GM21360 (cell line): ENCODE measurements around the gene CCDC18.
"Not testable (repeated sequence)": the region's sequence is repeated elsewhere in the genome, so short reads cannot be mapped to it uniquely, and the experiment has no call there.

Source experiments
- ATAC-seq: cut with Tn5 transposase; IDR thresholded peaks from one replicate; pipeline ENCODE4 v1.9.1; 2021; ENCODE audit warnings: mild to moderate bottlenecking, moderate library complexity; ENCODE audit not compliant: unreplicated experiment

CCDC18 gene

DNA sequence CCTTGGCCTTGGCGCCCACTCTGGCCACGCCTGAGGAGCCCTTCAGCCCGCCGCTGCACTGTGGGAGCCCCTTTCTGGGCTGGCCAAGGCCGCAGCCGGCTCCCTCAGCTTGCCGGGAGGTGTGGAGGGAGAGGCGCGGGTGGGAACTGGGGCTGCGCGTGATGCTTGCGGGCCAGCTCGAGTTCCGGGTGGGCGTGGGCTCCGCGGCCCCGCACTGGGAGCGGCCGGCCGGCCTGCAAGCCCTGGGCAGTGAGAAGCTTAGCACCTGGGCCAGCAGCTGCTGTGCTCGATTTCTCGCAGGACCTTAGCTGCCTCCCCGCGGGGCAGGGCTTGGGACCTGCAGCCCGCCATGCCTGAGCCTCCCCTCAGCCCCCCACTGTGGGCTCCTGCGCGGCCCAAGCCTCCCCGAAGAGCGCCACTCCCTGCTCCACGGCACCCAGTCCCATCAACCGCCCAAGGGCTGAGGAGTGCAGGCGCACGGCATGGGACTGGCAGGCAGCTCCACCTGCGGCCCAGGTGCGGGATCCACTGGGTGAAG is 10.3 kb upstream of the CCDC18 start:
- not testable (repeated sequence) for ATAC-seq

DNA sequence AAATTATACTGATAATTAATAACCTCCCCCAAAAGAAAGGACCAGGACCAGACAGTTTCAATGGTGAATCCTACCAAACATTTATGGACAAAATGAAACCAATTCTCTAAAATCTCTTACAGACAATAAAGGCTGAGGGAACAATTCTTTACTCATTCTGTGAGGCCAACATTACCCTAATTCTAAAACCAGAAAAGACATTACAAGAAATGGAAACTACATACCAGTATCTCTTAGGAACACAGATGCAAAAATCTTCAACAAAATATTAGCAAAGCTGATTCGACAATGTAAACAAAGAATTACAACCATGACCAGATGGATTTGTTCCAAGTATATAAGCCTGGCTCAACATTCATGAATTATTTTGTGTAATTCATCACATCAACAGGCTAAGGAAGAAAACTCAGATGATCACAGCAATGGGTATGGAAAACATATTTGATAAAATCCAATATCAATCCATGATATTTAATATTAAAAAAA is 8.9 kb upstream of the CCDC18 start:
- ATAC-seq: no peak

GRCh38 chr1:93172778-93173177 is 7.7 kb upstream of the CCDC18 start:
- ATAC-seq: no peak

- ATAC-seq: not testable (repeated sequence)
Observed at GRCh38 chr1:93174638-93175037, 5.9 kb upstream of the CCDC18 start.

DNA sequence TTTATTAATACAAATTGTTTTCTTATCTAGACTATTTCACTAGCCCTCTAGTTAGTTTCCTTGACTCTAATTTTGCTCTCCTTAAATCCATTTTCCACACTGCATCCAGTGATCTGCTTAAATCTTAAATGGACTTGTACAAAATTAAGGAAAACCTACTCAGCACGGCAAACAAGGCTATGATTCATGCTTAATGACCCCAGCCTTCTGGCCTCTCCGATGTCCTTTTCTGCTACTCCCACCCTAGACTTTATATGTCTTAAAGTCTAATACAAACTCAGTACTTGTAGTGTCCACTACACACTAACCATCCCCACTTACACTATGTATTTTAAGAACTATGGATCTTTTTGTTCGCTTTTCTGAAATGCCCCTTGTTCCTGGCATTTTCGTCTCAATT is 2.5 kb upstream of the CCDC18 start:
- ATAC-seq: no peak

DNA sequence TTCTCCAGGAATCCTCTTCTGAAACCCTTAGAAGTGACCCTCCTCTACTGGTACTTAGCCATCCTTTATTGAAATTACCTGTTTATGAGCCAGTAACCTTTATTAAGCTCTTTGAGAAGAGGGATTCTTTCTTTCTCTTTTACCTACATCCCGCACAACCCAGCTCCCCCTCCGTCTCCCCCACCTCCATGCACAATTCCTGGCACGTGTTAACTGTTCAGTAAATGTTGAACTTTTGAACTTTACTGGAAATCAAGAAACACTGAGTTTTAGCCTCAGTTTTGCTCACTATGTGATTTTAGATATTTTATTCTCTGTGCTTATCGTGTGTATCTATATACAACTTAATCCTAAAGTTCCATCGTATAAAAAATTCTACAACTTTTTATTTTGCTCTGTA is 2.1 kb upstream of the CCDC18 start:
- no peak for ATAC-seq

- ATAC-seq: peak; percentile 86
Observed at GRCh38 chr1:93179886-93180722, 420 bp upstream of the CCDC18 start, which contains the start of gene TMED5. Gene TMED5 (minus strand): TSS chr1:93180413. CDS start chr1:93180242, 171 bp downstream.

GRCh38 chr1:93186667-93187066 is 6.1 kb downstream of the CCDC18 start:
- no peak for ATAC-seq

DNA sequence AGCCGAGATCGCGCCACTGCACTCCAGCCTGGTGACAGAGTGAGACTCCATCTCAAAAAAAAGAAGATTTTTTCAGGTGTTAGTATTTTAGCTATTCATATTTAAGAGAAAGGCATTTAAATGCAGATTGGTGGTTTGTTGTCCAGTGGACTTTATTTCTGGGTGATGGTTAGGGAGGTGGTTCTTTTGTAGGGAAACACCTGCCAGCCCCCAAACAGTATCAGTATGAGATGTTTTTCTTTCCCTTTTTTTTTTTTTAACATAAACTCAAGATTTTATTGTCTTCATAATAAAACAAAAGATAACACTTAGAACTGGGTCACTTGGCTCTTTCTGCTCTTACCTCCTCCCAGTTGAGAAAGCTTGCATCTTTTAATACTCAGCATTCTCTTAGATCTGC is 9.9 kb downstream of the CCDC18 start:
- no peak for ATAC-seq

DNA sequence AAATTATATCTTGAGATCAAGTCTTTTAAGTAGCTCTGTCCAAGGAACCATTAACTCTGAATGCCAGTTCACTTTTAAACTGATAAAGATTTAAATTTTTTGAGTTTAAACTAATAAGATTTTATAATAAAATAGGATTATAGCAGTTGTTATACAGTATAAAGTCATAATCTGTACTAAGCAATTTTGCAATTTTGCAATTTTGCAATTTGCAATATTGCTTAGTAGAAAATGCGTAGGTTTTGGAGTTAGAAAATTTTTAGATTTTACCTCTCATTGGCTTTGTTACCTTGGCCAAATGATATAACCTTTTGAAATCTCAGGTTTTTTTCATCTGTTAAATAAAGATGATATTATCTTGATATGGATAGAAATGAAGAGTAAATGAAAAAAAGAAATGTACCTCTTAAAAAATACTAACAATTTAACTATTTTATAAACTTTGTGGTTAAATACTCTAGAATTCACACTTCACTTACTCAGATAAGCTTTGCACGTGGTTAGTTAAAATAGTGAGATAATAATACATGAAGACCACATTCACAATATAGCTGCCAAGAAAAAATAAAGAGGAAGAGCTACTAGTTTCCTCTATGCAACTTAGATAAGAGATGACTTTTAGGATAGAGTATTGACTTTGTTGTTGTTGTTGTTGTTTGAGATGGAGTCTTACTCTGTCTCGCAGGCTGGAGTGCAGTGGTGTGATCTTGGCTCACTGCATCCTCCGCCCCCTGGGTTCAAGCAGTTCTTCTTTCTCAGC is 13.9 kb downstream of the CCDC18 start:
- no peak for ATAC-seq

GRCh38 chr1:93196591-93196990 is 16.1 kb downstream of the CCDC18 start:
- no peak for ATAC-seq

DNA sequence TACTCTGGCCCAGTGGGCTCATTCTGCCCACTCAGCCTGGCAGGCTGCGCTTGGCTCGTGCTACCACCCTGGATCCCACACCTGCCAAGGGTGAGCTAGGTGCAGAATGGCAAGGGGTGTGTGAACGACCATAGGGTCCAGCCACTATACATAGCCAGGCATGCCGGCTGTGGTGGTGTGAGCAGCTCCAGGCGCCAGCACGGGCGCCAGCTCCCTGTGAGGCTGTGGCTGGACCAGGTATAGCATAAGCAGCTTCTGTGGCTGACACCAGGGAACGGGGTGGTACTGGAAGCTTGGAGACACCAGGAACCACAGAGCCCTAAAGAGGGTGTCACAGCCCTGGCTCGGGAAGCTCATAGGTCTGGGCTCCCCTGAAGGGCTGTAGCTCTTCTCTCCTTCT is 18.6 kb downstream of the CCDC18 start:
- ATAC-seq: no peak

DNA sequence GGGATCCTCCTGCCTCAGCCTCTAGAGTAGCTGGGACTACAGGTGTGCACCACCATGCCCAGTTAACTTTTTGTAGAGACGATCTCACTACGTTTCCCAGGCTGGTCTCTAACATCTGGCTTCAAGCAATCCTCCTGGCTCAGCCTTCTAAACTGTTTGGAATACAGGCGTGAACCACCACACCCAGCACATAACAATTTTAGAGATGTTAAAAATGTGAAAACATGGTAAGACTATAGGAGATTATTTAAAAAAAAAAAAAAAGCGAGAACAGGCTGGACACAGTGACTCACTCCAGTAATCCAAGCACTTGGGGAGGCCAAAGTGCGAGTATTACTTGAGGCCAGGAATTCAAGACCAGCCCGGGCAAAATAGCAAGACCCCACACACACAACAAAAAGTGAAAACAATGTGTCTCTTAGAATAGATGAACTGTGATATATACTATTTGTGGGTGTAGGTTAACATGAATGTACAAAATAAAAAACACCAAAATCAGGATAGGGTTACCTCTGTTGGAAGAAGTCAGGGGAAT is 19.6 kb downstream of the CCDC18 start:
- ATAC-seq: no peak

- no peak for ATAC-seq
Observed at GRCh38 chr1:93200714-93201113, 20.2 kb downstream of the CCDC18 start.

- no peak for ATAC-seq
Observed at GRCh38 chr1:93205892-93206566, 25.5 kb downstream of the CCDC18 start.

GRCh38 chr1:93206567-93206954 is 26.0 kb downstream of the CCDC18 start:
- no peak for ATAC-seq

GRCh38 chr1:93207211-93207610 is 26.7 kb downstream of the CCDC18 start:
- no peak for ATAC-seq

DNA sequence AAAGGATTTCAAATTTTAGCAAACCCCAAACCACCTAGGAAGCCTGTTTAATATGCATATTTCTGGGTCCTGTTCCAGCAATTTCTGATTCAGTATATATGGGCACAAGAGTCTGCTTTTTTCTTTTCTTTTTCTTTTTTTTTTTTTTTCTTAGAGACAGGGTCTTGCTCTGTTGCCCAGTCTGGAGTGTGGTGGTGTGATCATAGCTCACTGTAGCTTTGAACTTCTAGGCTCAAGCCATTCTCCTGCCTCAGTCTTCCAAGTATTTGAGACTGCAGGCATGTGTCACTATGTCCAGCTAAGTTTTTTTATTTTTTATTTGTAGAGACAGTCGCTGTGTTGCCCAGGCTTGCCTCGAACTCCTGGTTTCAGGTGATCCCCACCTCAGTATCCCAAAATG is 34.8 kb downstream of the CCDC18 start:
- ATAC-seq: no peak

DNA sequence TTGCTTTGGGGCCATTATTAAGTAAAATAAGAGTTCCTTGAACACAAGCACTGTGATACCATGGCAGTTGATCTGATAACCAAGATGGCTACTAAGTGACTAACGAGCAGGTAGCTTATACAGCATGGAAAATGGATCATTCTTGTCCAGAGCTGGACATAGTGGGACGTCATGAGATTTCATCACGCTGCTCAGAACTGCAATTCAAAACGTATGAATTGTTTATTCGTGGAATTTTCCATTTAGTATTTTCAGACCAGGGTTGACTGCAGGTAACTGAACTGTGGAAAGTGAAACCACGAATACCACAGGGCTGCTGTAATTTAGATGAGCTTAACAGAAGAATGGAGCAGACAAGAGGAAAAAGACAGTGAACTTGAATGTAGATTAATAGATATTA is 38.9 kb downstream of the CCDC18 start:
- ATAC-seq: no peak

GRCh38 chr1:93220716-93221115 is 40.2 kb downstream of the CCDC18 start:
- not testable (repeated sequence) for ATAC-seq

DNA sequence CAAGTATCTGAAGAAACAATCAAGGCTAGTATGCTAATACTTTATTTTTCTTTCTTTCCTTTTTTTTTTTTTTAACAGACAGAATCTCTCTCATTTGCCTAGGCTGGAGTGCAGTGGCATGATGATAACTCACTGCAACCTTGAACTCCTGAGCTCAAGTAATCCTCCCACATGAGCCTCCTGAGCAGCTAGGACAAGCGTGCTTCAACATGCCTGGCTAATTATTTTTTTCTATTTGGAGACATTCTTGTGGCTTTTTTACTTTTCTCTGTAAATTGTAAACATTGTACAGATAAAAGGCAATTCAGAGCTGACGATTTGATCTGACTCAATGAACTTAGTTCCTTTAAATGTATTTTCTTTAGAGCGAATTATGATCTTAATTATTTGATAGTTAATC is 41.4 kb downstream of the CCDC18 start:
- no peak for ATAC-seq
